ENCODE results near the gene MRPL44.

GRCh38 chr2:223967981-223968380 lies 10.7 kb downstream of the MRPL44 start:
- TF ChIP-seq CTCF (conservative IDR thresholded peaks at IDR 0.05; ENCODE audit: low read length) (no peak), EZH2phosphoT487 (IDR thresholded peaks at IDR 0.05; ENCODE audit: borderline replicate concordance) (no peak)
